IMR-90 (cell line): ENCODE data around the gene NDUFB10.

ENCODE experiments used
- BHLHE40 ChIP-seq: fragments of 150-350 bp; IDR thresholded peaks from 2 replicates; pipeline ENCODE4 v1.6.1; 2016; ENCODE audit warnings: mild to moderate bottlenecking, low read depth, low read length
- CEBPB ChIP-seq: IDR thresholded peaks from 2 replicates; pipeline ENCODE4 v1.6.1; 2012; ENCODE audit warnings: low read depth, low read length, improper control_type of control experiment
- CTCF ChIP-seq: conservative IDR thresholded peaks from 2 replicates; pipeline ENCODE4 v1.5.1; 2012; ENCODE audit warnings: mild to moderate bottlenecking, low read depth, low read length, improper control_type of control experiment
- ELK1 ChIP-seq: fragments of 150-350 bp; IDR thresholded peaks from 2 replicates; pipeline ENCODE4 v1.6.1; 2016; ENCODE audit warnings: low read depth, mild to moderate bottlenecking, low read length, moderate library complexity, borderline replicate concordance
- FOS ChIP-seq: fragments of 150-350 bp; IDR thresholded peaks from 2 replicates; pipeline ENCODE4 v1.6.1; 2016; ENCODE audit warnings: low read depth, low read length
- MAFK ChIP-seq: IDR thresholded peaks from 2 replicates; pipeline ENCODE4 v1.6.1; 2012; ENCODE audit warnings: low read depth, low read length, improper control_type of control experiment
- MXI1 ChIP-seq: IDR thresholded peaks from 2 replicates; pipeline ENCODE4 v1.6.1; 2012; ENCODE audit warnings: low read depth, mild to moderate bottlenecking, low read length, moderate library complexity, borderline replicate concordance
- POLR2A ChIP-seq: IDR thresholded peaks from 2 replicates; pipeline ENCODE4 v1.6.1; 2012; ENCODE audit warnings: mild to moderate bottlenecking, low read depth, low read length
- RAD21 ChIP-seq: IDR thresholded peaks from 2 replicates; pipeline ENCODE4 v1.6.1; 2012; ENCODE audit warnings: low read length, improper control_type of control experiment
- RCOR1 ChIP-seq: IDR thresholded peaks from 2 replicates; pipeline ENCODE4 v1.6.1; 2012; ENCODE audit warnings: mild to moderate bottlenecking, low read length, improper control_type of control experiment; ENCODE audit not compliant: insufficient replicate concordance
- RFX5 ChIP-seq: IDR thresholded peaks from 2 replicates; pipeline ENCODE4 v1.8.0; 2012; ENCODE audit warnings: low read depth, mild to moderate bottlenecking, low read length, moderate library complexity
- SMC3 ChIP-seq: fragments of 150-350 bp; IDR thresholded peaks from 2 replicates; pipeline ENCODE4 v1.6.1; 2016; ENCODE audit warnings: low read depth, mild to moderate bottlenecking, antibody characterized with exemption, low read length, moderate library complexity
- USF2 ChIP-seq: fragments of 150-350 bp; IDR thresholded peaks from 2 replicates; pipeline ENCODE4 v1.6.1; 2017; ENCODE audit warnings: mild to moderate bottlenecking, antibody characterized with exemption, low read length, low read depth

DNA sequence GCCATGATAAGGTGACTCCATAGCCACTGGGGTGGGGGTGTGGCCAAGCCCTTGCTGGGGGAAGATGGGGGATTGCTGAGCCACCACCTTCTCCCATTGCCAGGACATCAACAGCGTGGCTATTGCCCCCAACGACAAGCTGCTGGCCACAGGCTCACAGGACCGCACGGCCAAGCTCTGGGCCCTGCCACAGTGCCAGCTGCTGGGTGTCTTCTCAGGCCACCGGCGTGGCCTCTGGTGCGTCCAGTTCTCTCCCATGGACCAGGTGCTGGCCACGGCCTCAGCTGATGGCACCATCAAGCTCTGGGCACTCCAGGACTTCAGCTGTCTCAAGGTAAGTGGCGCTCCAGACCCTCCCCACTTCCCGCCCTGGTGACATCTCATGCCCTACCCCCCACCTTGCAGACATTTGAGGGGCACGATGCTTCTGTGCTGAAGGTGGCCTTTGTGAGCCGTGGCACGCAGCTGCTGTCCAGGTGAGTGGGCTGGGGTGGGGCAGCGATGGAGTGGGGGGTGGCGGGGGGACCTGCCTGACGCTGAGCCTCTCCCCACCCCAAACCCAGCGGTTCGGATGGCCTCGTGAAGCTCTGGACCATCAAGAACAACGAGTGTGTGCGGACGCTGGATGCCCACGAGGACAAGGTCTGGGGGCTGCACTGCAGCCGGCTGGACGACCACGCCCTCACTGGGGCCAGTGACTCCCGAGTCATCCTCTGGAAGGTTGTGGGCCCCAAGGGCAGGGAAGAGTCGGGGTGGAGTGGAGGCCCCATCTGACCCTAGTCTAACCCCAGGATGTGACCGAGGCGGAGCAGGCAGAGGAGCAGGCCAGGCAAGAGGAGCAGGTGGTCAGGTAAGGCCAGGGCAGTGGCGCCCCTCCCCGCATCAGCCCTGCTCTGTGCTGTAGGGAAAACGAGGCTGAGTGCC is 17.9 kb downstream of the NDUFB10 start:
- no peak for TF ChIP-seq SMC3
- no peak for TF ChIP-seq USF2
- TF ChIP-seq CTCF: no peak
- TF ChIP-seq CEBPB: no peak
- TF ChIP-seq POLR2A: no peak
- TF ChIP-seq MXI1: no peak
- TF ChIP-seq RAD21: no peak
- TF ChIP-seq FOS: no peak
- TF ChIP-seq RFX5: no peak
- TF ChIP-seq BHLHE40: no peak
- TF ChIP-seq ELK1: no peak
- no peak for TF ChIP-seq RCOR1
- TF ChIP-seq MAFK: no peak
